T-helper 1 cell (primary cell): Measurements from ENCODE around the gene LDHB.
"Not testable (repeated sequence)": the region's sequence is repeated elsewhere in the genome, so short reads cannot be mapped to it uniquely, and the experiment has no call there.

Source experiments
- DNase-seq, 5 donors: peaks; one replicate each; pipeline ENCODE4 v3.0.0-alpha.2; 2012 to 2020

Gene LDHB

DNA sequence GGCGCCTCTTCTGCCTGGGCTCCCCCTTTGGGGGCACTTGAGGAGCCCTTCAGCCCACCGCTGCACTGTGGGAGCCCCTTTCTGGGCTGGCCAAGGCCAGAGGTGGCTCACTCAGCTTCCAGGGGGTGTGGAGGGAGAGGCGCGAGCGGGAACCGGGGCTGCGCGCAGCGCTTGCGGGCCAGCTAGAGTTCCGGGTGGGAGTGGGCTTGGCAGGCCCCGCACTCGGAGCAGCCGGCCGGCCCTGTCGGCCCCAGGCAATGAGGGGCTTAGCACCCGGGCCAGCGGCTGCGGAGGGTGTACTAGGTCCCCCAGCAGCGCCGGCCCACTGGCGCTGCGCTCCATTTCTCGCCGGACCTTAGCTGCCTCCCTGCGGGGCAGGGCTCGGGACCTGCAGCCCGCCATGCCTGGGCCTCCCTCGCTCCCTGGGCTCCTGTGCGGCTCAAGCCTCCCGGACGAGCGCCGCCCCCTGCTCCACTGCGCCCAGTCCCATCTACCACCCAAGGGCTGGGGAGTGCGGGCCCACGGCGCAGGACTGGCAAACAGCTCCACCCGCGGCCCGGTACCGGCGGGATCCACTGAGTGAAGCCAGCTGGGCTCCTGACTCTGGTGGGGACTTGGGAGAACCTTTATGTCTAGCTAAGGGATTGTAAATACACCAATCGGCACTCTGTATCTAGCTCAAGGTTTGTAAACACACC lies 3.9 kb upstream of the LDHB start:
- not testable (repeated sequence) for DNase-seq

DNA sequence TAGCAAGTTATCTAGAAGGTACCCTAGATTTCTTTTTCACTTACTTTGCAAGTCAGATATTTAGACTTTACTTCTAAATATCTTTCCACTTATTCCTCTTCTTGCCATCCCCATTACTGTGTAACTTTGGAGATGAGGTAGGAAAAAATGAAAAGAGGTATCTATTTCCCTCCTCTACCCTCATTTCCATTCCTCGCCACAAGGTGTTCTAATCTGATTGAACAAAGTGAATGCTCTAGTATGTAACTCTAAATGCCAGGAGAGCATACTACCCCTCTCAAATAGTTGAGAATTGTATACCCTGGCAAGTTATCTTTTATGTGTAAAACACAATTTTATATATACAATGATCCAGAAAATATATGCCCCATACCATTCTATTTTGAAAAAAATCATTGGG lies 1.7 kb upstream of the LDHB start:
- no peak for DNase-seq

DNA sequence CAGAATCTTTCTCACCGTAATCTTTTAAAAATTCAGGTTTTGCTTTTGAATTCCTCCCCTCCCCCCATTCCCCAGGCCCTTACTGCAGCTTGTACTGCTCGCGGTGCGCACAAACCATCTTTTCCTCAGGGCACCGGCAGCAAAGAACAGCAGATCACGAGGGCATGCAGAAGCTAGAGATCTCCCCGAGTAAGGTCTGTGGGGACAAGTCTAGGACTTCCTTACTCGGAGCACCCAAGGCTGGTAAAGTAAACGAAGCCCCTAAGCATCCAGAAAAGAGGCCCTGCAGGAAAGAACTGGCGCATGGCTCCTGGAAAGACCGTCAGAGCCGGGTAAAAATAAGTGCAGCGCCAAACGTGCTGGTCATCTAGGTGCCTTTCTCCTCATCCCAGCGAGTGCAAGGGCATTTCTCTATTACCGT lies 727 bp downstream of the LDHB start:
- DNase-seq = peak in 2 of 5 donors; percentile 33 to 66

DNA sequence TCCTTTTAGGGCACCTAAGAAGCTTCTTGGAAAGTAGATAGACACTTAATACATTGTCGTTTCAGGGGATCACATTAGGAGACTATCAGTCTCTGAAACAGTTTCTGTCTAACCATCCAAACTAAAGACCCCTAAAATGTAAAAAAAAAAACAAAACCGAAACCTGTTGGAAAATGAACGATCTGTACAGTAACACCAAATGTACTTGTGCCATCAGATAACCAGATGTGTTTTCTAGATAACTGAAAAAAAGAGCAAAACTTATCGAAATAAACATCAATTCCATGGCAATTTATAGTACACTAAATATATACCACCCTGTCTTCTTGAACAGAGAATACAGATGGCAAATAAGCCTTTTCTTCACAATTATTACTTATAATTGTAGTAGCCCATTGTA lies 2.1 kb downstream of the LDHB start:
- DNase-seq = no peak

DNA sequence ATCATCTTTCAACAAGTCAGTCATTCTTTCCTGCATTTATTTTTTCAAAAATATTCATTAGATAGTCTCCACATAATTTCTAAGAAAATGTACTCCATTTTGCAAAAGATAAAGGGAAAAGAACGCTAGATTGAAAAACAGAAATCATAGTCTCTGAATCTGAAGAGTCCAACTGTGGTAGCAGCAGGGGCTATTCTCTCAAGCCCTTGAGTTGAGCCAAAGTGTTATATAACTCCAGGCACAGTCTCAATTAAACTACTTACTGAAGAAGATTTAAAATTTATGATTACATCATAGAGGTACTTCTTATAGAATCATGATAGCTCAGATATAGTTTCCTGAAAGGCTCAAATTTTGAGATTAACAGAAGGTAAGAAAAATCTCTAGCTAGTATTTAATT lies 5.8 kb downstream of the LDHB start:
- no peak for DNase-seq

DNA sequence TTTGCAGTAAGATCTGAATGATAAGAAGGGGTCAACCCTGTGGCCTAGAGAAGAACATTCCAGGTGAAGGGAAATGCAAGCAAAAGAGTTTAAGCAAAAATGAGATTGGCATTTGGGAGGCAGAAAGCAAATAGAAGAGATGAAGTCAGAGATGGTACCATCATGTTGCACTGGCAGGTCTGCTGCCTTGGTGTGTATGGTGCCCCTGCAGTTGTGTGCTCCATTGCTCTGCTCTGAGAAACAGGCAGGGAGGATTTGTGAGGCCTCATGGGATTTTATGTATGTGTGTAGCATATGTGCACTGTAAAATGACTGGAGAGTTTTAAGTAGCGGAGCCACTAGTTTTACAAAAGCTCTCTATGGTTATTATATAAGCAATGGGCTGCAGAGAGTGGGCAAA lies 6.6 kb downstream of the LDHB start:
- DNase-seq = no peak

DNA sequence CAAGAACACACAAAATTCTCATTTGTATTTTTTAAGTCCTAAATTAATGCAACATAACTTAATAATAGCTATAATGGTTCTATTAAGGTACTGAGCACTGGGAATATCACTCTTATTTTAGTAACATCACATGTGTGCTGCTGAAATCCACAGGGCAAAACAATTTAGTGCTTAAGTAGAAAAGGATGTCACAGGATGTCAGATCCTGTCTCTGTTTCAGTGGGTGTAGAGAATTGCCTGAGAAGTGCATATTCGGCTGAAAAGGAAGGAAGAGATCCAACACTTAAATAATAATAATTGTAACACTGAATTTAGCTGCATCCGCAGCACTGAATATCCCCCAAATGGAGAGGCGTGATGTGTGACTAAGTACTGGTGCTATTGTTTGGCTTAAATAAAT lies 8.6 kb downstream of the LDHB start:
- DNase-seq = no peak

DNA sequence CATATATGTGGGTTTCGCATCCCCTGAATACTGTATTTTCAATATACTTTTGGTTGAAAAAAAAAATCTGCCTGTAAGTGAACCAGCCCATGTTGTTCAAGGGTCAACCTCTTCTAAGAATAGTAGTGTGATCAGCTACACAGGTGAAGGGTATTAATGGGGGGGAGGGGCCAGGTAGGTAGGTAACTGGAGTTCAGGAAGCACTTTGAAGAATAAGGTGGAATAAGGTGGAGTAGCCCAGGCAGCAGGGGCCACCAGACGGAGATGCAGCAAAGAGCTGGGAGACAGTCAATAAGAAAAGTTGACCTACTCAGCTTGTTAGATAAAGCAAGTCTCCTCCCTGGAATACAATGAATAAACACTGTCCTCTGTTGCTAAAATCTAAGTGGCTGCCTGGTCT lies 9.3 kb downstream of the LDHB start:
- no peak for DNase-seq

DNA sequence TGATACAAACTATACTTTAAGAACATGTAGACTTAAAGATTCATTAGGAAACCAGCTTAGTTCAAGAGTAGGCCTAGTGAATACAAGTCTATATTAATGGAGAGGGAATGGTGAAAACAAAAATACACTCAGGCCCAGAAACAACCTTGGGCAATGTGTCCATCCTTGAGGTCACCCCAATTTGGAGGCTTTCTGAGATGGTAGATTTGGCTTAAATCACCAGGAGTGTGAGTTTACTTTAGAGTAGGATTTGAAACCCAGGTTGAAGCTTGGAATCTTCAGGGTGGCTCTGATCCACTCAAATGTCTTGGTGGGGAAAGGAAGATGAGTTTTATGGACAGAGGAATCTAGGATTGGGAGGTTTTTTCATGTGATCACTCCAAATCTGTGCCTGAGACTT lies 10.5 kb downstream of the LDHB start:
- no peak for DNase-seq

DNA sequence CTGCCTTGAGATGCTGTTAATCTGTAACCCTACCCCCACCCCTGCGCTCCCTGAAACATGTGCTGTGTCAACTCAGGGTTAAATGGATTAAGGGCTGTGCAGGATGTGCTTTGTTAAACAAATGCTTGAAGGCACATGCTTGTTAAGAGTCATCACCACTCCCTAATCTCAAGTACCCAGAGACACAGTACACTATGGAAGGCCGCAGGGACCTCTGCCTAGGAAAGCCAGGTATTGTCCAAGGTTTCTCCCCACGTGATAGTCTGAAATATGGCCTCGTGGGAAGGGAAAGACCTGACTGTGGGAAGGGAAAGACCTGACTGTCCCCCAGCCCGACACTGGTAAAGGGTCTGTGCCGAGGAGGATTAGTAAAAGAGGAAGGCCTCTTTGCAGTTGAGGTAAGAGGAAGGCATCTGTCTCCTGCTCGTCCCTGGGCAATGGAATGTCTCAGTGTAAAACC lies 12.6 kb downstream of the LDHB start:
- DNase-seq = not testable (repeated sequence)

DNA sequence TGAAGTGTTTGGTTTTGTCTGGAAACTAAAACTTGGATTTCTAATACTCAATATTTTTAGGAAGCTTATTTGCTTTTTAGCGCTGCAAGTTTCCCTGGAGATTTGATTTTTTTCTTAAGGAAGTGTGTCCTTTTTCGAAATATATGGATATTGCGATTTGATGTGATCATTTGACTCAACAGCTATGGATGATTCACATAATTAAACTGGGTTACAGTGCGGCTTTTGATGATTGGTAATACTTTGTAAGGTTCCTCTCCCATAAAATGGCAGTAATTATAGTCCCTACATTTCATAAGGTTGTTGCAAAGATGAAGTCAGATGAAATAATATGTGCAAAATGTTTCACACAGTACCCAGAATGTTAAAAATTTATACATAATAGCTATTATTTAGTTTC lies 13.1 kb downstream of the LDHB start:
- DNase-seq = no peak

DNA sequence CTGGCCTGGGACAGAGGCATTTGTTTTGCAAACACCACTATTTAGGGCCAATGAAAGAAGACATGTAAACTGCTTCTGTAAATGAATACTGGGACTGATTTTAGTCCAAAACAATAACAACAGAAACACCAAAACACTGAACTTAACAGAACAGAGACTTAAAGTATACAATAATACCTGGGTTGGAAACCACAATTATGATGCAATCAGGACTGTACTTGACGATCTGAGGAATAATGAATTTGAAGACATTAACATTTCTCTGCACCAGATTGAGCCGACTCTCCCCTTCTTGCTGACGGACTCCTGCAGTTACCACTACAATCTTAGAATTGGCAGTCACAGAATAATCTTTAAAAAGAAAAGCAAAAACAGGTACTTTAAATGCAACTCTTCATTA lies 13.9 kb downstream of the LDHB start:
- DNase-seq = no peak

DNA sequence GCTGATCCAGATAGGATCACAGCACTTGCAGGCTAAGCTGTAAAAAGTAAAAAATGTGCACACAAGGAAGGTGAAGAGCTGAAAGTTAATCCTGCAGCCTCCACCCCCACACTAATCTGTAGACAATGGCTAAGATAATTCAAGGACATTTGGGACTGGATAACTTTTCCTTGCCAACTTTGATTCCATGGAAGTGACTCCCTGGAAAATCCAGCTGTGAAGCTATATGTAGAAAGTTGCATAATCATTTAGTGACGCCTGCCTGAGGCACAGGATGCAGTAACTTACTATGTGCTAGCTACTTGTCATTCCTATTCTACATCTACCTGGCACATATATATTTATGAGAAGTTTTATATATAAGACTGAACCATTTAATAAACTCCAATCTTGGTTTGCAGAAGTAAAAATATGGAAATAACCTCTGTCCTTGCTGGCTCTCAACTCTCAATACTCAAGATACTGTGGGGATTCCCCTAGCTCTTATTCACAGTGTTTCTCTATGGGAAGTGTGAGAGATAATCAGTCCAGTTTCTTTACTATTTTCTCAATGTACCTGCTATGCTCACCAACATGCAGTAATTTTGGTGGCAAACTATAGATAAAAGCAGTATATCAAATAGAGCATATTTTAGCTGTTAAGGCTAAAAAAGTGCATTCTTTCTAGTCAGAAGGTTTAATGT lies 14.8 kb downstream of the LDHB start:
- no peak for DNase-seq

DNA sequence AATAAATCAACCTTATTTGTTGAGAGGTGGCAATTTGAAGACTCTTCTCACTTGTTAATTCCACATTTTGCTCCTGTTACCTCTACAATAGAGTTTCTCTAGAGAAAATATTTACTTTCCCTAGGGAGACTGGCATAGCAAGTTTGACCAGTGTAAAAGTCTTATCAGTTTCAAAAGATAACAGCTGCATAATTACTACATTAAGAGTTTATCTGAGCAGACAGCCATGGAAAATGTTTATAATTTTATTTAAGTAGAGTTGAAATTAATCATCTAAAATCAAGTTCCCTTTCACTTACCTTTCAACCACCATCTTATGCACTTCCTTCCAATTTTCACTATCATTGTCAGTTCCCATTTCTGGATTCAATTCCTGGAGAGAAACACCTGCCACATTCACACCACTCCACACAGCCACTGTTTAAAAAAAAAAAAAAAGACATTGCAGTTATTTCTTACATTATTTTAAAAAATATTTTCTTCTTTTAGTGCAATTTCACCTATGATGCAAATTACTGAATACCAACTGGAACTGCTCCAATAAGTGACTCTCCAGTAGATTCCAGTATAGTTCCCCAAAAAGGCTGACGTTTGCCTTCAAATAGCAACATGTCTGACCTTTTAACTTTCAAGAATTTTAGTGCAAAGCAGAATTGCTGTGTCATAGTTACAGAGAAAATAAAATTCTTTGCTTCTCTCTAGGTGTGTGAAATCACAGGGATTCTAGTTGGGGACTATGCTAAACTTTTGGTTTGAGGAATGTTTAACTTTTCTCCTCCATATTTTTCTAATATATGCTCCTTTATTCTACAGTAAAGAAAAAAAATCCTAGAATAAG lies 19.4 kb downstream of the LDHB start:
- no peak for DNase-seq

DNA sequence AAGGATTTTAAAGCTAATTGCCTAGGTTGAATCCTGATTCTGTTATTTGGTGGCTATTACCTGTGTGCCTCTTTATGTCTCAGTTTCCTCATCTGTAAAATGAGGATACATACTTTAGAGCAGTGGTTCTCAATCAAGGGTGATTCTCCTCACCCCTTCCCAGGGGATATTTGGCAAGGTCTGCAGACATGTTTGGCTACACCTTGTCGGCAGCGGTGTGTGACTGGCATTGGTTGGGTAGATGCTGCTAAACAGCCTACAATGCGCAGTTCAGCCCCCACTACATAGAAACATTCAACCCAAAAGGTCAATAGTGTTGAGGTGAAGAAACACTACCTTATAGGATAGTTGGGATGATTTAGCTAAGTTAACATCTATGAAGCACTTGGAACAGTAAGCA lies 23.4 kb downstream of the LDHB start:
- no peak for DNase-seq

DNA sequence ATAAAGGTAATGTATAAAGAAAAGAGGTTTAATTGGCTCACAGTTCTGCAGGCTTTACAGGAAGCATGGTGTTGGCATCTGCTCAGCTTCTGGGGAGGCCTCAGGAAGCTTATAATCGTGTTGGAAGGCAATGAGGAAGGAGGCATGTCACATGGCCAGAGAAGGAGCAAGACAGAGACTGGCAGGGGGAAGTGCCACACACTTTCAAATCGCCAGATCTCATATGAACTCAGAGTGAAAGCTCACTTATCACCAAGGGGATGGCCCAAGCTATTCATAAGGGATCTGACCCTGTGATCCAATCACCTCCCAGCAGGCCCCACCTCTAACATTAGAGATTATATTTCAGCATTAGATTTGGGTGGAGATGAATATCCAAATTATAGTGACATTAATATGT lies 26.3 kb downstream of the LDHB start:
- no peak for DNase-seq

DNA sequence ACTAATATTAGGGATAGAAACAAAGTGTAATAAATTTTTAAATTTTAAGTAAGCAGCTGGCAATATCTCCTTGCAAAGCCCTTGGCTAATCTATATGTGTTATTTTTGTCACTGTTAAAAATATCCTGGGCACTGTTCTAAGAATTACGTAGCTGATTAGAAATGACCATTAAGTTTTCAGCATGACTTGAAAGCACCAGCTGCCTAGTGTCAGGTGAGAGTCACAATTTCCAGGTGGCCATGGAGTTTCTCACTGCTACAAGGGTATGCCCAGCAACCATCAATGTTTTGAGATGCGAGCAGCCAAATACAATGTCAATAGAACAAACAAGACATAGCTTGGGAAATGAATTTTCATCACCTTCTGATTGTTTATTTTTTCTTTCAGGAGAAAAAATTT lies 29.7 kb downstream of the LDHB start:
- no peak for DNase-seq

DNA sequence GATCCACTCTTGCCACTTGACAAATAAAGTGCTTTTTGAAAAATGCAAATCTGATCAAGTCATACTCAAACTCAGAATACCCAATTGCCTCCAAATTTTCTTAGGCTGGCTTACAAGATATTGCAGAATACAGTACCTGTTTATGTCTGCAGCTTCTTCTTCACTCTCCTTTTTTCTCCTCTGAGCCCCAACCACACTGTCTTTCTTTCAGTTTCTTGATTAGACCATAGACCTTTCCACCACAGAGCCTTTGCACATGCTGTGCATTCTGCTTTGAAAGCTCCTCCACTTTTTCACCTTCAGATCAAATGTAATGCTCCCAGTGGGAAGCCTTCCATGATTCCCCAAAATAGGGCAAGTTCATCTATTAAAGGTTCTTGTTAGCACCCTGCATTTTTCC lies 39.1 kb downstream of the LDHB start:
- DNase-seq = peak in 1 of 5 donors; percentile 33

DNA sequence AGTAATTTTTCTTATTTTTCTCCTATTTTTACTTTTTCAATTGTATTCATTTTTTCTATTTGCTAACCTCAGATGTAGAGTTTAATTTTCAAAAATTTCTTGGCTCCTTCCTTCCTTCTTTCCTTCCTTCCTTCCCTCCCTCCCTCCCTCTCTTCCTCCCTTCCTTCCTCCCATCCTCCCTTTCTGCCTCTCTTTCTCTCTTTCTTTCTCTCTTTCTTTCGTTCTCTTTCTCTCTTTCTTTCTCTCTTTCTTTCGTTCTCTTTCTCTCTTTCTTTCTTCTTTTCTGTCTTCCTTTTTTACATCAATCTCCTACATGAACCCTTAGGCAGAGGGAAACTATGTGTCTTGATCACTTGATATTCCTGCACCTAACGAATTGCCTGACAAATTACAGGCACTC lies 40.6 kb downstream of the LDHB start:
- no peak for DNase-seq

DNA sequence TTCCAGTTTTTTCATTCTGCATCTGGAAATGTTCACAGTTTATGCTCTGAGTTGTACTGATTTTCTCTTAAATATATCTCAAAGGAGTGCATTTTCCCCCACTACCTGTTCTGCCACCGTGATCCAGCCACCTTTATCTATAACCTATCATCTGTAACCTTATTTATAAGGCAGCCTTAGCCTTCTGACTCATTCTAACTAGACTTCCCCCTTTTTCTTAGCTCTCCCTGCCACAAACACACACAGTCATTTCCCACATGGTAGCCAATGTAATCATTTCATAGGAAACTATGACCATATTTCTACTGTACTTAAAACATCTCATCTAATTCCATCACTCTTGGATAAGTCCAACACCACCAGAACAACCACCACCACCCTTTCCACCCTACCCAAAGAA lies 42.2 kb downstream of the LDHB start:
- peak in 1 of 5 donors; percentile 49 for DNase-seq

DNA sequence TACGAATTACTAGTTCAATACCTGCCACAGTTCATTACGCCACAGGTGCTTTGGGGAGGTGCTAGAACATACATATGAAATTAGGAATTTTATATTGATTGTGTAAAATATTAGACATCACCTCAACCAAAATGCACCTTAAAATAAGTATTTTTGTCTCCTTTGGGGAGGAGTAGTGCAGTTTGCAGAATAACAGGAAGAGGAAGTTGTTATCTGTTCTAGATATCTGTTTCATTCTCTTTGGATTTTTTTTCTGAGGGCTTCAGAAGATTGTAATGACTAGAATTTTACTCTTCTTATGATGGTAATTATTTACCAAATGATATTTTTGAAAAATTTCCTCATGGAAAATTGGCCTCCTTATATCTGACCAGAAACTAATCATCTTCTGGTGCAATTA lies 43.1 kb downstream of the LDHB start:
- DNase-seq = peak in 1 of 5 donors; percentile 30

DNA sequence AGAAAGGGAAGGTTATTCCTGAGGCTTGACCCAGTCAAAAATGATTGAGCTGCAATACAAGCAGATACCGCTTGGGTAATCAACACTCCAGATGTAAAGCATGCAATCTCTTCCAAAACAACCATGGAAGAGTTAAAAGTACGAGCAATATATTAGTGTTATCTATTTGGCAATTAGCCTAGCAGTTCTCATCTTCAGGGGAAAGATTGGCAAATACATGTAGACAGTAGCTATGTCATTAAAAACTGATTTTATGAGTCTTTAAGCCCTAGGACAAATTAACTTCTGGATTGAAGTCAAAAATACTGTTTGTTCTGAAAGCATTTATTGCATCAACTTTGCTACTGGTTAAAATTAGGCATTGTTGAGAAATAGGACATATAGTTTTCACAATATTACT lies 43.7 kb downstream of the LDHB start:
- DNase-seq = no peak

DNA sequence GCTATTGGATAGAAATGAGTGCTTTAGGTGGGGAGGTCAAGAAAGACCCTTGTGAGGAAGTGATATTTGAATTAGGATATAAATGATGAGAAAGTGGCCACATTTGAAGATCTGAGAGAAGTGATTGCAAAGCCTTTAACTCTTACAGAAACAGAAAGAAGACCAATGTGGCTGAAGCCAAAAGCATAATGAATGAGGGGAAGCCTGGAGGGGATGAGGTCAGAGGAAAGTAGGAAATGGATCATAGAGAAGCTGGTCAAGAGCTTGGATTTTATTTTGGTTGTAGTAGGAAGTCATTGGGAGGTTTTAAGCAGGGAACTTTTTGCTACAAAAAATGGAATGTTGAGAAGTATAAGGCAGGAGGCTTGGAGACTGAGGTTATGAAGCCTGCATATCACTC lies 49.4 kb downstream of the LDHB start:
- no peak for DNase-seq

DNA sequence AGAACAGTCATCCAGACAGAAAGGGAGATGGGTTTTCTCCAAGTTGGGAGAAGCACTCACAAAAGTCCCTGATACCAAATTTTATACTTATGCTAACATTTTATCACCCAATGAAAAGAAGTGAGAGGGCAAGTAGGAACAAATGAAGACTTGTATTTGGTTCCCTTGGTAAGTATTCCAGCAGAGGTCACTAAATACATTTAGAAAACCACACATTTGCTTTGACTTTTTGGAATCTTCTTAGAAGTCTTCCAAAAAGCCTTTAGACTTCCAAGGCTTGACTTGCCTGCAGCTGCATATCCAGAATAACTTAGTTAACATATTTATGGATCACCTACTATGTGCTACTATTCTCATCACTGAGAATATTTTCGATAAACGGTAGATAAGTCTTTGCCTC lies 49.9 kb downstream of the LDHB start:
- DNase-seq = peak in 1 of 5 donors; percentile 17
